ENCODE measurements around the gene WDFY3. TPM values are rescaled to one million over a fixed set of nuclear protein-coding genes. Genes with fewer than 3 reads are reported as not detected.

The WDFY3 gene
- total RNA-seq, 1 experiment from 2014 or later = 42.7 TPM

GRCh38 chr4:84965553-84966381 lies 723 bp downstream of the WDFY3 start:
- ChIA-PET CTCF (interaction anchor here (0.7 kb wide), 1 partner anchor 387 kb away, joined by 3 read pairs; no protein-coding TSS in a partner anchor), POLR2A (no interaction called here)
- no peaks in the 10 kb centered on the region for H3K27me3 Mint-ChIP-seq (ENCODE audit: insufficient read depth, unreplicated experiment)
- no peaks in the 10 kb centered on the region for H3K9me3 Mint-ChIP-seq (ENCODE audit: unreplicated experiment)
- peak overlapping the region; percentile 92 for H3K4me3 Mint-ChIP-seq (ENCODE audit: unreplicated experiment)
- H3K36me3 Mint-ChIP-seq (ENCODE audit: insufficient read depth, unreplicated experiment) = peaks cover 19% of the 10 kb centered on the region
- H3K4me1 ChIP-seq = no peaks in the 10 kb centered on the region
- peak overlapping the region; percentile 66 for H3K4me3 ChIP-seq (ENCODE audit: low read depth, low read length)
- no peaks in the 10 kb centered on the region for H3K9me3 ChIP-seq
- TF ChIP-seq CTCF (IDR thresholded peaks at IDR 0.05; ENCODE audit: insufficient read depth in 1 of 2, low read depth in 1 of 2, low read length in 1 of 2, severe bottlenecking in 1 of 2, unreplicated experiment in 1 of 2) = no peak
- H3K36me3 ChIP-seq (ENCODE audit: control insufficient read depth, insufficient read depth, low read length) = no peaks in the 10 kb centered on the region
- intact Hi-C loops (cut with micrococcal nuclease; ENCODE audit: unreplicated experiment) = loop anchor here (5.0 kb wide), 2 partner anchors 63 to 93 kb away; no protein-coding TSS in a partner anchor
- peaks cover 6% of the 10 kb centered on the region for H3K4me1 Mint-ChIP-seq (ENCODE audit: low read depth, unreplicated experiment)
- BruUV-seq (replicated peaks) = no TSS peak
- peak; percentile 44 to 68 for DNase-seq
- H3K27ac Mint-ChIP-seq (ENCODE audit: unreplicated experiment) = peak overlapping the region; percentile 92
- H3K27me3 ChIP-seq (replicated peaks; ENCODE audit: control insufficient read depth, insufficient read depth, low read length) = no peaks in the 10 kb centered on the region

- Mint-ChIP-seq H3K9me3 (ENCODE audit: unreplicated experiment) (no peaks in the 10 kb centered on the region), H3K27ac (ENCODE audit: unreplicated experiment) (no peak overlapping the region), H3K4me1 (ENCODE audit: low read depth, unreplicated experiment) (peaks cover 9% of the 10 kb centered on the region), H3K4me3 (ENCODE audit: unreplicated experiment) (peak overlapping the region; percentile 92), H3K27me3 (ENCODE audit: insufficient read depth, unreplicated experiment) (no peaks in the 10 kb centered on the region), H3K36me3 (ENCODE audit: insufficient read depth, unreplicated experiment) (peaks cover 19% of the 10 kb centered on the region)
- POLR2A ChIA-PET = no interaction called here
- H3K27me3 ChIP-seq (replicated peaks; ENCODE audit: control insufficient read depth, insufficient read depth, low read length) = no peaks in the 10 kb centered on the region
- peak overlapping the region; percentile 66 for H3K4me3 ChIP-seq (ENCODE audit: low read depth, low read length)
- TSS peak; percentile 35 for BruUV-seq (replicated peaks)
- CTCF ChIA-PET = no interaction called here
- H3K9me3 ChIP-seq = no peaks in the 10 kb centered on the region
- intact Hi-C loops (cut with micrococcal nuclease; ENCODE audit: unreplicated experiment) = loop anchor here (5.0 kb wide), 2 partner anchors 63 to 93 kb away; no protein-coding TSS in a partner anchor
- H3K4me1 ChIP-seq = no peaks in the 10 kb centered on the region
- no peak for TF ChIP-seq CTCF (IDR thresholded peaks at IDR 0.05; ENCODE audit: insufficient read depth in 1 of 2, low read depth in 1 of 2, low read length in 1 of 2, severe bottlenecking in 1 of 2, unreplicated experiment in 1 of 2)
- H3K36me3 ChIP-seq (ENCODE audit: control insufficient read depth, insufficient read depth, low read length) = no peaks in the 10 kb centered on the region
- DNase-seq = no peak
Observed at GRCh38 chr4:84964995-84965552, 1.4 kb downstream of the WDFY3 start.

GRCh38 chr4:84962102-84962501 lies 4.4 kb downstream of the WDFY3 start:
- CTCF ChIA-PET = no interaction called here
- no peaks in the 10 kb centered on the region for H3K36me3 ChIP-seq (ENCODE audit: control insufficient read depth, insufficient read depth, low read length)
- POLR2A ChIA-PET = no interaction called here
- no peak for TF ChIP-seq CTCF (IDR thresholded peaks at IDR 0.05; ENCODE audit: insufficient read depth in 1 of 2, low read depth in 1 of 2, low read length in 1 of 2, severe bottlenecking in 1 of 2, unreplicated experiment in 1 of 2)
- peaks cover 12% of the 10 kb centered on the region for H3K4me1 Mint-ChIP-seq (ENCODE audit: low read depth, unreplicated experiment)
- BruUV-seq (replicated peaks) = no TSS peak
- H3K4me3 Mint-ChIP-seq (ENCODE audit: unreplicated experiment) = no peak overlapping the region
- intact Hi-C loops (cut with micrococcal nuclease; ENCODE audit: unreplicated experiment) = no loop called here
- no peak overlapping the region for H3K27ac Mint-ChIP-seq (ENCODE audit: unreplicated experiment)
- H3K9me3 ChIP-seq = no peaks in the 10 kb centered on the region
- no peaks in the 10 kb centered on the region for H3K9me3 Mint-ChIP-seq (ENCODE audit: unreplicated experiment)
- no peaks in the 10 kb centered on the region; the same call in 1 of the 2 replicates for H3K4me1 ChIP-seq
- H3K4me3 ChIP-seq (ENCODE audit: low read depth, low read length) = no peak overlapping the region
- H3K36me3 Mint-ChIP-seq (ENCODE audit: insufficient read depth, unreplicated experiment) = peaks cover 19% of the 10 kb centered on the region
- no peaks in the 10 kb centered on the region for H3K27me3 ChIP-seq (replicated peaks; ENCODE audit: control insufficient read depth, insufficient read depth, low read length)
- H3K27me3 Mint-ChIP-seq (ENCODE audit: insufficient read depth, unreplicated experiment) = no peaks in the 10 kb centered on the region
- DNase-seq = no peak
